SK-N-SH (cell line): ENCODE data around the gene POU3F1. TPM values are rescaled to one million over a fixed set of nuclear protein-coding genes. Genes with fewer than 3 reads are reported as not detected.

ENCODE experiments used
- CTCF ChIA-PET: fragments of 300-600, 350-600 bp; formaldehyde crosslinking; extraction: SDS; loops from one replicate; lab custom pipeline; 2021; lab: Yijun Ruan, JAX
- POLR2A ChIA-PET: fragments of 350-600 bp; sonication (Branson Sonifier 250); formaldehyde crosslinking; extraction: SDS; loops from one replicate; lab custom pipeline; 2020; ENCODE audit warnings: antibody characterized with exemption, inconsistent platforms; lab: Yijun Ruan, JAX
- DNase-seq: peaks from one replicate; pipeline ENCODE4 v3.0.0; 2012
- H2AFZ ChIP-seq: fragments of 200-600 bp; sonication (generic); 2 replicates; pipeline ENCODE4 v1.8.1; 2016; ENCODE audit warnings: antibody characterized with exemption, mild to moderate bottlenecking, low read depth
- H3F3A ChIP-seq: fragments of 200-600 bp; sonication (generic); replicated peaks from 2 replicates; pipeline ENCODE3; 2016; ENCODE audit warnings: antibody characterized with exemption, mild to moderate bottlenecking; ENCODE audit not compliant: insufficient read depth
- H3K27ac ChIP-seq, 2 experiments: fragments of 200-500 bp in 1 of 2; fragments of 200-600 bp in 1 of 2; sonication (Bioruptor generic) in 1 of 2; sonication (generic), shearing (Covaris generic) in 1 of 2; 2 replicates each; pipeline versions ENCODE4 v1.5.1 to v1.6.1; 2014 to 2016; ENCODE audit warnings: low read depth in 2 of 2, inconsistent platforms in 1 of 2, low read length in 1 of 2, mild to moderate bottlenecking in 1 of 2, mixed read lengths in 1 of 2
- H3K27me3 ChIP-seq: fragments of 200-600 bp; sonication (generic), shearing (Covaris generic); 2 replicates; pipeline ENCODE4 v1.6.1; 2016; ENCODE audit warnings: mixed run types; ENCODE audit not compliant: insufficient read depth
- H3K36me3 ChIP-seq, 2 experiments: fragments of 200-500 bp in 1 of 2; fragments of 200-600 bp in 1 of 2; sonication (Bioruptor generic) in 1 of 2; sonication (generic) in 1 of 2; replicated peaks in 1 of 2; 2 replicates each; pipeline versions ENCODE3 to v1.5.1; 2014 to 2016; ENCODE audit warnings: low read length in 1 of 2, mild to moderate bottlenecking in 1 of 2; ENCODE audit not compliant: insufficient read depth in 2 of 2, control insufficient read depth in 1 of 2
- H3K4me1 ChIP-seq, 2 experiments: fragments of 200-500 bp in 1 of 2; fragments of 200-600 bp in 1 of 2; sonication (Bioruptor generic) in 1 of 2; sonication (generic), shearing (Covaris generic) in 1 of 2; 2 replicates each; pipeline versions ENCODE4 v1.5.1 to v1.6.1; 2014 to 2016; ENCODE audit warnings: low read depth in 1 of 2, low read length in 1 of 2, mixed run types in 1 of 2; ENCODE audit not compliant: insufficient read depth in 2 of 2, control insufficient read depth in 1 of 2
- H3K4me2 ChIP-seq: fragments of 200-600 bp; sonication (generic), shearing (Covaris generic); 2 replicates; pipeline ENCODE4 v1.6.1; 2017; ENCODE audit warnings: mixed run types
- H3K4me3 ChIP-seq, 2 experiments: fragments of 200-500 bp in 1 of 2; fragments of 200-600 bp in 1 of 2; sonication (Bioruptor generic) in 1 of 2; sonication (generic), shearing (Covaris generic) in 1 of 2; 2 replicates each; pipeline versions ENCODE4 v1.5.1 to v1.8.1; 2014 to 2016; ENCODE audit warnings: low read depth in 2 of 2, inconsistent platforms in 1 of 2, low read length in 1 of 2, mild to moderate bottlenecking in 1 of 2, mixed read lengths in 1 of 2, moderate library complexity in 1 of 2
- H3K79me2 ChIP-seq: fragments of 200-600 bp; sonication (generic); 2 replicates; pipeline ENCODE4 v1.8.1; 2017; ENCODE audit warnings: mild to moderate bottlenecking; ENCODE audit not compliant: insufficient read depth
- H3K9ac ChIP-seq: fragments of 200-600 bp; sonication (generic); 2 replicates; pipeline ENCODE4 v1.6.1; 2017; ENCODE audit warnings: mixed run types
- H3K9me2 ChIP-seq: fragments of 200-600 bp; sonication (generic); 2 replicates; pipeline ENCODE4 v1.6.1; 2017; ENCODE audit warnings: mixed run types
- H3K9me3 ChIP-seq: fragments of 200-600 bp; sonication (generic); 2 replicates; pipeline ENCODE4 v1.6.1; 2017; ENCODE audit warnings: mixed run types, mild to moderate bottlenecking, moderate library complexity
- H4K20me1 ChIP-seq: fragments of 200-600 bp; sonication (generic); 2 replicates; pipeline ENCODE4 v1.6.1; 2017; ENCODE audit warnings: mild to moderate bottlenecking, mixed run types; ENCODE audit not compliant: insufficient read depth
- CHD2 ChIP-seq: fragments of 150-350 bp; IDR thresholded peaks from 2 replicates; pipeline ENCODE4 v1.6.1; 2018; ENCODE audit warnings: low read length; ENCODE audit not compliant: partially characterized antibody
- FOXJ3 ChIP-seq: sonication (generic); formaldehyde crosslinking; IDR thresholded peaks from 2 replicates; pipeline ENCODE4 v1.5.1; 2020; ENCODE audit warnings: mild to moderate bottlenecking, missing genetic modification reagents
- GABPA ChIP-seq: IDR thresholded peaks from 2 replicates; pipeline ENCODE4 v1.4.0; 2012; ENCODE audit warnings: low read depth, mild to moderate bottlenecking
- MEF2A ChIP-seq: IDR thresholded peaks from 2 replicates; pipeline ENCODE4 v1.4.0; 2012; ENCODE audit warnings: low read depth, borderline replicate concordance
- MXI1 ChIP-seq: IDR thresholded peaks from 2 replicates; pipeline ENCODE4 v1.6.1; 2012; ENCODE audit warnings: mild to moderate bottlenecking, low read depth, low read length, improper control_type of control experiment
- NFIC ChIP-seq: IDR thresholded peaks from 2 replicates; pipeline ENCODE4 v1.4.0; 2012; ENCODE audit warnings: borderline replicate concordance
- NRF1 ChIP-seq: IDR thresholded peaks from 2 replicates; pipeline ENCODE4 v1.6.1; 2012; ENCODE audit warnings: low read depth, mild to moderate bottlenecking, low read length
- TCF12 ChIP-seq: IDR thresholded peaks from 2 replicates; pipeline ENCODE4 v1.4.0; 2012
- TEAD4 ChIP-seq: IDR thresholded peaks from 2 replicates; pipeline ENCODE4 v1.4.0; 2012; ENCODE audit warnings: mild to moderate bottlenecking, borderline replicate concordance; ENCODE audit not compliant: insufficient read depth
- YY1 ChIP-seq: IDR thresholded peaks from 2 replicates; pipeline ENCODE4 v1.4.0; 2012; ENCODE audit warnings: low read depth, mild to moderate bottlenecking
- WGBS: methylation state at CpG from one replicate; pipeline ENCODE4 v1.1.6; 2017; ENCODE audit warnings: low lambda C conversion rate; 5-methylcytosine and 5-hydroxymethylcytosine counted together
- polyA plus RNA-seq, 3 experiments: library from polyadenylated mRNA; depleted of rRNA; stranded (reverse); fragments of >200 nt; gene quantifications; 2 replicates each; pipeline ENCODE4 v1.2.3, GENCODE V29; 2012
- TF ChIP-seq, protein P1 (sequence below): IDR thresholded peaks from 2 replicates; pipeline ENCODE4 v1.4.0; 2012; ENCODE audit warnings: low read depth, borderline replicate concordance
- TF ChIP-seq, protein P2 (sequence below): fragments of 150-350 bp; IDR thresholded peaks from 2 replicates; pipeline ENCODE4 v1.6.1; 2017; ENCODE audit warnings: antibody characterized with exemption, low read length, low read depth, borderline replicate concordance
- TF ChIP-seq, protein P3 (sequence below): fragments of 150-350 bp; IDR thresholded peaks from 2 replicates; pipeline ENCODE4 v1.6.1; 2016; ENCODE audit warnings: mild to moderate bottlenecking, low read depth, low read length
- TF ChIP-seq, protein P4 (sequence below): IDR thresholded peaks from 2 replicates; pipeline ENCODE4 v1.4.0; 2012; ENCODE audit warnings: low read depth, borderline replicate concordance

POU3F1 gene
- polyA plus RNA-seq, 1 of the 3 experiments (the other 2 are of a cell fraction), result not detected

DNA sequence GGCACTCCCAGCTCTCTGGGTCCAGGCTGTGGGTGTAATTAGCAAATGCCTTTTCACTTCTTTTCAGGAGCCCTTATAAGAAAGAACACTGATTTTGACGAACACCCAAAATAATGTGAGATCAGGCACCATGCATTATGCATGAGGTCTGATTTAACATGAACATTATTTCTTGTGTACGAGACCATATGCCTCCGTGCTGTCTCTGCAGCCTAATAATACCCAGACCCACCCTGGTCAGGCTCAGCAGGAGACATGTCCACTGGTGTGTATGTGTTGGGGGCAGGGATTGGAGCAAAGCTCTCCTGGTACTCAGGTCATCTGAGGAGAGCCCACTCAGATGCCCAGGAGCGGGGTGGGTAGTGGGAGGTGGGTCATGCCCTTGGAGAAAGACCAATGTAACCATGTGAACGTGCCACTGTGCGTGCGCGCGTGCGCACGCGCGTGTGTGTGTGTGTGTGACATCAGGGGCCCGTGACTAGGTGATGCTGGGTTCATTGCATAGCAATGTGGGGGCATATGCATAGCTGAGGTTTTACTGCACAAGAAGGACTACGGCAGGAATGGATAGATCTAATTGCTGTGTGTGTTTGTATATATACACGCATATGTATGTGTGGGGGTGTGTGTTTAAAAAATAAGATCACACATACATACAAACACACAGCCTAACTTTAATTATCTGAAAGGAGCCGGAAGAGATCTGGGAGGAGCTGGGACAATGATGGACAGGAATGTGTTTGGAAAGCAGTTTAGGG lies 7.1 kb downstream of the POU3F1 start:
- WGBS, result 73% methylated on average over 17 of the region's 17 CpGs
- Histone ChIP-seq H3K9me3 (no peaks in the 10 kb centered on the region), H3K4me3 (no peak overlapping the region), H3K79me2 (no peaks in the 10 kb centered on the region), H2AFZ (no peak overlapping the region), H4K20me1 (no peaks in the 10 kb centered on the region), H3K4me2 (no peak overlapping the region), H3K27me3 (peaks cover 31% of the 10 kb centered on the region), H3K9ac (no peak overlapping the region), H3F3A (no peaks in the 10 kb centered on the region), H3K4me1 (peaks cover 0 to 5% of the 10 kb centered on the region in 2 experiments; a peak in 1 of 4 replicates), H3K27ac (no peak overlapping the region), H3K36me3 (no peaks in the 10 kb centered on the region), H3K9me2 (no peaks in the 10 kb centered on the region)
- CTCF ChIA-PET, result interaction anchor here (1.5 to 1.8 kb wide), 3 partner anchors 10 to 32 kb away, joined by 6 to 12 read pairs (median 6); no protein-coding TSS in a partner anchor
- POLR2A ChIA-PET, result no interaction called here
- TF ChIP-seq, protein P1, sequence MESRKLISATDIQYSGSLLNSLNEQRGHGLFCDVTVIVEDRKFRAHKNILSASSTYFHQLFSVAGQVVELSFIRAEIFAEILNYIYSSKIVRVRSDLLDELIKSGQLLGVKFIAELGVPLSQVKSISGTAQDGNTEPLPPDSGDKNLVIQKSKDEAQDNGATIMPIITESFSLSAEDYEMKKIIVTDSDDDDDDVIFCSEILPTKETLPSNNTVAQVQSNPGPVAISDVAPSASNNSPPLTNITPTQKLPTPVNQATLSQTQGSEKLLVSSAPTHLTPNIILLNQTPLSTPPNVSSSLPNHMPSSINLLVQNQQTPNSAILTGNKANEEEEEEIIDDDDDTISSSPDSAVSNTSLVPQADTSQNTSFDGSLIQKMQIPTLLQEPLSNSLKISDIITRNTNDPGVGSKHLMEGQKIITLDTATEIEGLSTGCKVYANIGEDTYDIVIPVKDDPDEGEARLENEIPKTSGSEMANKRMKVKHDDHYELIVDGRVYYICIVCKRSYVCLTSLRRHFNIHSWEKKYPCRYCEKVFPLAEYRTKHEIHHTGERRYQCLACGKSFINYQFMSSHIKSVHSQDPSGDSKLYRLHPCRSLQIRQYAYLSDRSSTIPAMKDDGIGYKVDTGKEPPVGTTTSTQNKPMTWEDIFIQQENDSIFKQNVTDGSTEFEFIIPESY, result no peak
- no peak for TF ChIP-seq TEAD4
- TF ChIP-seq MEF2A, result no peak
- TF ChIP-seq NRF1, result no peak
- TF ChIP-seq, protein P2, sequence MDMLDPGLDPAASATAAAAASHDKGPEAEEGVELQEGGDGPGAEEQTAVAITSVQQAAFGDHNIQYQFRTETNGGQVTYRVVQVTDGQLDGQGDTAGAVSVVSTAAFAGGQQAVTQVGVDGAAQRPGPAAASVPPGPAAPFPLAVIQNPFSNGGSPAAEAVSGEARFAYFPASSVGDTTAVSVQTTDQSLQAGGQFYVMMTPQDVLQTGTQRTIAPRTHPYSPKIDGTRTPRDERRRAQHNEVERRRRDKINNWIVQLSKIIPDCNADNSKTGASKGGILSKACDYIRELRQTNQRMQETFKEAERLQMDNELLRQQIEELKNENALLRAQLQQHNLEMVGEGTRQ, result no peak
- no peak for TF ChIP-seq CHD2
- TF ChIP-seq YY1, result no peak
- TF ChIP-seq, protein P3, sequence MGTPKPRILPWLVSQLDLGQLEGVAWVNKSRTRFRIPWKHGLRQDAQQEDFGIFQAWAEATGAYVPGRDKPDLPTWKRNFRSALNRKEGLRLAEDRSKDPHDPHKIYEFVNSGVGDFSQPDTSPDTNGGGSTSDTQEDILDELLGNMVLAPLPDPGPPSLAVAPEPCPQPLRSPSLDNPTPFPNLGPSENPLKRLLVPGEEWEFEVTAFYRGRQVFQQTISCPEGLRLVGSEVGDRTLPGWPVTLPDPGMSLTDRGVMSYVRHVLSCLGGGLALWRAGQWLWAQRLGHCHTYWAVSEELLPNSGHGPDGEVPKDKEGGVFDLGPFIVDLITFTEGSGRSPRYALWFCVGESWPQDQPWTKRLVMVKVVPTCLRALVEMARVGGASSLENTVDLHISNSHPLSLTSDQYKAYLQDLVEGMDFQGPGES, result no peak
- no peak for TF ChIP-seq GABPA
- no peak for TF ChIP-seq MXI1
- TF ChIP-seq, protein P4, sequence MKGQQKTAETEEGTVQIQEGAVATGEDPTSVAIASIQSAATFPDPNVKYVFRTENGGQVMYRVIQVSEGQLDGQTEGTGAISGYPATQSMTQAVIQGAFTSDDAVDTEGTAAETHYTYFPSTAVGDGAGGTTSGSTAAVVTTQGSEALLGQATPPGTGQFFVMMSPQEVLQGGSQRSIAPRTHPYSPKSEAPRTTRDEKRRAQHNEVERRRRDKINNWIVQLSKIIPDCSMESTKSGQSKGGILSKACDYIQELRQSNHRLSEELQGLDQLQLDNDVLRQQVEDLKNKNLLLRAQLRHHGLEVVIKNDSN, result no peak
- no peak for TF ChIP-seq TCF12
- no peak for TF ChIP-seq FOXJ3
- no peak for TF ChIP-seq NFIC
- DNase-seq, result no peak
